GM23338 (cell line): Measurements from ENCODE around the gene COG7. TPM values are rescaled to one million over a fixed set of nuclear protein-coding genes. Genes with fewer than 3 reads are reported as not detected.

Source experiments
- ATAC-seq: fragments of 200-7000 bp; cut with Tn5 transposase; 3 replicates; pipeline ENCODE4 v1.9.1; 2020
- DNase-seq: peaks from one replicate; pipeline ENCODE4 v3.0.0-alpha.2; 2015; ENCODE audit warnings: low spot score
- H2AFZ ChIP-seq: fragments of 200-600 bp; sonication (generic); 2 replicates; pipeline ENCODE4 v1.8.0; 2016; ENCODE audit warnings: antibody characterized with exemption, mild to moderate bottlenecking, moderate library complexity
- H3F3A ChIP-seq: fragments of 200-600 bp; sonication (generic); replicated peaks from 2 replicates; pipeline ENCODE4 v1.8.0; 2017; ENCODE audit warnings: antibody characterized with exemption, mixed run types, low read depth
- H3K27ac ChIP-seq: fragments of 200-600 bp; sonication (generic); 2 replicates; pipeline ENCODE4 v1.6.1; 2016; ENCODE audit warnings: low read depth
- H3K27me3 ChIP-seq: fragments of 200-600 bp; sonication (generic); 2 replicates; pipeline ENCODE4 v1.8.0; 2016; ENCODE audit warnings: mild to moderate bottlenecking, mixed run types, moderate library complexity; ENCODE audit not compliant: insufficient read depth
- H3K36me3 ChIP-seq: fragments of 200-600 bp; sonication (generic); 2 replicates; pipeline ENCODE4 v1.8.0; 2016; ENCODE audit warnings: mild to moderate bottlenecking; ENCODE audit not compliant: insufficient read depth
- H3K4me1 ChIP-seq: fragments of 200-600 bp; sonication (generic); 2 replicates; pipeline ENCODE4 v1.8.0; 2016; ENCODE audit warnings: mild to moderate bottlenecking, moderate library complexity; ENCODE audit not compliant: insufficient read depth
- H3K4me2 ChIP-seq: fragments of 200-600 bp; sonication (generic); 2 replicates; pipeline ENCODE4 v1.7.1; 2017; ENCODE audit warnings: mixed run types
- H3K4me3 ChIP-seq: fragments of 200-600 bp; sonication (generic); 2 replicates; pipeline ENCODE4 v1.6.1; 2016; ENCODE audit warnings: mixed run types
- H3K79me2 ChIP-seq: fragments of 200-600 bp; sonication (generic); replicated peaks from 2 replicates; pipeline ENCODE4 v1.8.0; 2017; ENCODE audit warnings: mild to moderate bottlenecking; ENCODE audit not compliant: insufficient read depth
- H3K9me2 ChIP-seq: fragments of 200-600 bp; sonication (generic); 2 replicates; pipeline ENCODE4 v1.8.0; 2017; ENCODE audit not compliant: insufficient read depth
- H4K20me1 ChIP-seq: fragments of 200-600 bp; sonication (generic); replicated peaks from 2 replicates; pipeline ENCODE4 v1.8.0; 2017; ENCODE audit warnings: mild to moderate bottlenecking; ENCODE audit not compliant: insufficient read depth
- H3K27ac Mint-ChIP-seq: 2 replicates; pipeline ENCODE4 v1.8.0; 2020; ENCODE audit warnings: inconsistent platforms, mild to moderate bottlenecking, moderate library complexity, mixed read lengths
- H3K27me3 Mint-ChIP-seq: 3 replicates; pipeline ENCODE4 v1.8.0; 2022; ENCODE audit warnings: low read depth, mild to moderate bottlenecking, moderate library complexity, mixed read lengths, inconsistent platforms; ENCODE audit not compliant: insufficient read depth, poor library complexity
- H3K36me3 Mint-ChIP-seq: 3 replicates; pipeline ENCODE4 v1.8.0; 2021; ENCODE audit warnings: low read depth, mild to moderate bottlenecking, inconsistent platforms, moderate library complexity, mixed read lengths
- H3K4me1 Mint-ChIP-seq: 3 replicates; pipeline ENCODE4 v1.8.0; 2020; ENCODE audit warnings: mild to moderate bottlenecking, inconsistent platforms, mixed read lengths
- H3K4me3 Mint-ChIP-seq: 3 replicates; pipeline ENCODE4 v1.8.0; 2021; ENCODE audit warnings: moderate library complexity, mild to moderate bottlenecking, inconsistent platforms, mixed read lengths
- H3K9me3 Mint-ChIP-seq: 3 replicates; pipeline ENCODE4 v1.8.0; 2020; ENCODE audit warnings: moderate library complexity, mild to moderate bottlenecking, inconsistent platforms, mixed read lengths
- CREB1 ChIP-seq: fragments of 250-450 bp; sonication (Bioruptor Pico); IDR thresholded peaks from 2 replicates; pipeline ENCODE4 v1.5.0; 2020; ENCODE audit warnings: low read depth, mild to moderate bottlenecking, moderate library complexity
- EZH2 ChIP-seq: fragments of 200-600 bp; sonication (generic); IDR thresholded peaks from one replicate; pipeline ENCODE4 v1.8.0; 2017; ENCODE audit warnings: antibody characterized with exemption, mild to moderate bottlenecking, low read depth; ENCODE audit not compliant: unreplicated experiment
- EZH2phosphoT487 ChIP-seq: fragments of 200-600 bp; sonication (generic); IDR thresholded peaks from one replicate; pipeline ENCODE4 v1.8.1; 2018; ENCODE audit warnings: antibody characterized with exemption; ENCODE audit not compliant: unreplicated experiment
- JUNB ChIP-seq: IDR thresholded peaks from one replicate; pipeline ENCODE4 v1.6.1; 2016; ENCODE audit warnings: antibody characterized with exemption; ENCODE audit not compliant: unreplicated experiment
- NANOG ChIP-seq: IDR thresholded peaks from 2 replicates; pipeline ENCODE4 v1.6.1; 2016; ENCODE audit warnings: antibody characterized with exemption, borderline replicate concordance
- POLR2AphosphoS5 ChIP-seq: IDR thresholded peaks from 2 replicates; pipeline ENCODE4 v1.6.1; 2016; ENCODE audit warnings: antibody characterized with exemption, low read depth
- STAT1 ChIP-seq: IDR thresholded peaks from one replicate; pipeline ENCODE4 v1.6.1; 2016; ENCODE audit warnings: antibody characterized with exemption; ENCODE audit not compliant: unreplicated experiment
- ZNF114 ChIP-seq: fragments of 250-450 bp; sonication (Bioruptor Pico); IDR thresholded peaks from 2 replicates; pipeline ENCODE4 v1.5.0; 2020; ENCODE audit warnings: mild to moderate bottlenecking, moderate library complexity
- ZNF331 ChIP-seq: fragments of 250-450 bp; sonication (Bioruptor Pico); IDR thresholded peaks from 2 replicates; pipeline ENCODE4 v1.5.0; 2020; ENCODE audit warnings: low read depth, mild to moderate bottlenecking, moderate library complexity
- polyA plus RNA-seq: library from polyadenylated mRNA; unstranded; fragments of >200 nt; fragmentation: Nextera tagmentation; extraction: Ambion mirVana; gene quantifications from 2 replicates; pipeline ENCODE4 v1.2.1, GENCODE V29; 2016
- total RNA-seq: library from RNA; depleted of rRNA; stranded (reverse); fragments of >200 nt; shearing (Covaris generic); gene quantifications from 2 replicates; pipeline ENCODE4 v1.2.3, GENCODE V29; 2014
- TF ChIP-seq, protein P1 (sequence below): IDR thresholded peaks from 2 replicates; pipeline ENCODE4 v1.6.1; 2016; ENCODE audit warnings: antibody characterized with exemption
- TF ChIP-seq, protein P2 (sequence below): fragments of 250-450 bp; sonication (Bioruptor Pico); IDR thresholded peaks from 2 replicates; pipeline ENCODE4 v1.5.0; 2020; ENCODE audit warnings: mild to moderate bottlenecking, moderate library complexity
- TF ChIP-seq, protein P3 (sequence below), 2 experiments: fragments of 200-600 bp in 1 of 2; sonication (generic) in 1 of 2; conservative IDR thresholded peaks; 2 replicates each; pipeline versions ENCODE4 v1.5.1 to v1.6.1; 2016 to 2017; ENCODE audit warnings: antibody characterized with exemption in 2 of 2, low read depth in 2 of 2, mild to moderate bottlenecking in 2 of 2, moderate library complexity in 1 of 2
- TF ChIP-seq, protein P4 (sequence below): IDR thresholded peaks from one replicate; pipeline ENCODE4 v1.6.1; 2018; ENCODE audit warnings: antibody characterized with exemption; ENCODE audit not compliant: unreplicated experiment

COG7 gene
- total and polyA plus RNA-seq, 2 experiments from 2014 or later = 9.2 to 20.0 TPM

- Histone ChIP-seq H2AFZ (no peak overlapping the region), H3K4me3 (no peak overlapping the region), H3K36me3 (no peaks in the 10 kb centered on the region), H3K4me1 (peaks cover 33% of the 10 kb centered on the region), H3K79me2 (no peaks in the 10 kb centered on the region), H3F3A (peaks cover 7% of the 10 kb centered on the region; the same call in 1 of the 2 replicates), H3K27ac (no peak overlapping the region), H4K20me1 (no peaks in the 10 kb centered on the region), H3K9me2 (no peaks in the 10 kb centered on the region), H3K27me3 (no peaks in the 10 kb centered on the region), H3K4me2 (no peak overlapping the region)
- Mint-ChIP-seq H3K9me3 (no peaks in the 10 kb centered on the region), H3K4me1 (peaks cover 31% of the 10 kb centered on the region), H3K36me3 (peaks cover 23% of the 10 kb centered on the region), H3K4me3 (no peak overlapping the region), H3K27me3 (peaks cover 2% of the 10 kb centered on the region), H3K27ac (no peak overlapping the region)
- ATAC-seq (no peak), DNase-seq (no peak)
- TF ChIP-seq, protein P1, sequence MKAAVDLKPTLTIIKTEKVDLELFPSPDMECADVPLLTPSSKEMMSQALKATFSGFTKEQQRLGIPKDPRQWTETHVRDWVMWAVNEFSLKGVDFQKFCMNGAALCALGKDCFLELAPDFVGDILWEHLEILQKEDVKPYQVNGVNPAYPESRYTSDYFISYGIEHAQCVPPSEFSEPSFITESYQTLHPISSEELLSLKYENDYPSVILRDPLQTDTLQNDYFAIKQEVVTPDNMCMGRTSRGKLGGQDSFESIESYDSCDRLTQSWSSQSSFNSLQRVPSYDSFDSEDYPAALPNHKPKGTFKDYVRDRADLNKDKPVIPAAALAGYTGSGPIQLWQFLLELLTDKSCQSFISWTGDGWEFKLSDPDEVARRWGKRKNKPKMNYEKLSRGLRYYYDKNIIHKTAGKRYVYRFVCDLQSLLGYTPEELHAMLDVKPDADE = no peak
- TF ChIP-seq EZH2phosphoT487 (no peak), CREB1 (CRISPR knock-in tag) (no peak), ZNF114 (CRISPR knock-in tag) (no peak), NANOG (no peak), STAT1 (no peak), POLR2AphosphoS5 (no peak), ZNF331 (CRISPR knock-in tag) (no peak), JUNB (no peak), EZH2 (no peak)
- TF ChIP-seq, protein P2, sequence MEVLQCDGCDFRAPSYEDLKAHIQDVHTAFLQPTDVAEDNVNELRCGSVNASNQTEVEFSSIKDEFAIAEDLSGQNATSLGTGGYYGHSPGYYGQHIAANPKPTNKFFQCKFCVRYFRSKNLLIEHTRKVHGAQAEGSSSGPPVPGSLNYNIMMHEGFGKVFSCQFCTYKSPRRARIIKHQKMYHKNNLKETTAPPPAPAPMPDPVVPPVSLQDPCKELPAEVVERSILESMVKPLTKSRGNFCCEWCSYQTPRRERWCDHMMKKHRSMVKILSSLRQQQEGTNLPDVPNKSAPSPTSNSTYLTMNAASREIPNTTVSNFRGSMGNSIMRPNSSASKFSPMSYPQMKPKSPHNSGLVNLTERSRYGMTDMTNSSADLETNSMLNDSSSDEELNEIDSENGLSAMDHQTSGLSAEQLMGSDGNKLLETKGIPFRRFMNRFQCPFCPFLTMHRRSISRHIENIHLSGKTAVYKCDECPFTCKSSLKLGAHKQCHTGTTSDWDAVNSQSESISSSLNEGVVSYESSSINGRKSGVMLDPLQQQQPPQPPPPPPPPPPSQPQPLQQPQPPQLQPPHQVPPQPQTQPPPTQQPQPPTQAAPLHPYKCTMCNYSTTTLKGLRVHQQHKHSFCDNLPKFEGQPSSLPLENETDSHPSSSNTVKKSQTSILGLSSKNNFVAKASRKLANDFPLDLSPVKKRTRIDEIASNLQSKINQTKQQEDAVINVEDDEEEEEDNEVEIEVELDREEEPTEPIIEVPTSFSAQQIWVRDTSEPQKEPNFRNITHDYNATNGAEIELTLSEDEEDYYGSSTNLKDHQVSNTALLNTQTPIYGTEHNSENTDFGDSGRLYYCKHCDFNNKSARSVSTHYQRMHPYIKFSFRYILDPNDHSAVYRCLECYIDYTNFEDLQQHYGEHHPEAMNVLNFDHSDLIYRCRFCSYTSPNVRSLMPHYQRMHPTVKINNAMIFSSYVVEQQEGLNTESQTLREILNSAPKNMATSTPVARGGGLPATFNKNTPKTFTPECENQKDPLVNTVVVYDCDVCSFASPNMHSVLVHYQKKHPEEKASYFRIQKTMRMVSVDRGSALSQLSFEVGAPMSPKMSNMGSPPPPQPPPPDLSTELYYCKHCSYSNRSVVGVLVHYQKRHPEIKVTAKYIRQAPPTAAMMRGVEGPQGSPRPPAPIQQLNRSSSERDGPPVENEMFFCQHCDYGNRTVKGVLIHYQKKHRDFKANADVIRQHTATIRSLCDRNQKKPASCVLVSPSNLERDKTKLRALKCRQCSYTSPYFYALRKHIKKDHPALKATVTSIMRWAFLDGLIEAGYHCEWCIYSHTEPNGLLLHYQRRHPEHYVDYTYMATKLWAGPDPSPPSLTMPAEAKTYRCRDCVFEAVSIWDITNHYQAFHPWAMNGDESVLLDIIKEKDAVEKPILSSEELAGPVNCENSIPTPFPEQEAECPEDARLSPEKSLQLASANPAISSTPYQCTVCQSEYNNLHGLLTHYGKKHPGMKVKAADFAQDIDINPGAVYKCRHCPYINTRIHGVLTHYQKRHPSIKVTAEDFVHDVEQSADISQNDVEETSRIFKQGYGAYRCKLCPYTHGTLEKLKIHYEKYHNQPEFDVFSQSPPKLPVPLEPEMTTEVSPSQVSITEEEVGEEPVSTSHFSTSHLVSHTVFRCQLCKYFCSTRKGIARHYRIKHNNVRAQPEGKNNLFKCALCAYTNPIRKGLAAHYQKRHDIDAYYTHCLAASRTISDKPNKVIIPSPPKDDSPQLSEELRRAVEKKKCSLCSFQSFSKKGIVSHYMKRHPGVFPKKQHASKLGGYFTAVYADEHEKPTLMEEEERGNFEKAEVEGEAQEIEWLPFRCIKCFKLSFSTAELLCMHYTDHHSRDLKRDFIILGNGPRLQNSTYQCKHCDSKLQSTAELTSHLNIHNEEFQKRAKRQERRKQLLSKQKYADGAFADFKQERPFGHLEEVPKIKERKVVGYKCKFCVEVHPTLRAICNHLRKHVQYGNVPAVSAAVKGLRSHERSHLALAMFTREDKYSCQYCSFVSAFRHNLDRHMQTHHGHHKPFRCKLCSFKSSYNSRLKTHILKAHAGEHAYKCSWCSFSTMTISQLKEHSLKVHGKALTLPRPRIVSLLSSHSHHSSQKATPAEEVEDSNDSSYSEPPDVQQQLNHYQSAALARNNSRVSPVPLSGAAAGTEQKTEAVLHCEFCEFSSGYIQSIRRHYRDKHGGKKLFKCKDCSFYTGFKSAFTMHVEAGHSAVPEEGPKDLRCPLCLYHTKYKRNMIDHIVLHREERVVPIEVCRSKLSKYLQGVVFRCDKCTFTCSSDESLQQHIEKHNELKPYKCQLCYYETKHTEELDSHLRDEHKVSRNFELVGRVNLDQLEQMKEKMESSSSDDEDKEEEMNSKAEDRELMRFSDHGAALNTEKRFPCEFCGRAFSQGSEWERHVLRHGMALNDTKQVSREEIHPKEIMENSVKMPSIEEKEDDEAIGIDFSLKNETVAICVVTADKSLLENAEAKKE (CRISPR knock-in tag) = no peak
- TF ChIP-seq, protein P3, sequence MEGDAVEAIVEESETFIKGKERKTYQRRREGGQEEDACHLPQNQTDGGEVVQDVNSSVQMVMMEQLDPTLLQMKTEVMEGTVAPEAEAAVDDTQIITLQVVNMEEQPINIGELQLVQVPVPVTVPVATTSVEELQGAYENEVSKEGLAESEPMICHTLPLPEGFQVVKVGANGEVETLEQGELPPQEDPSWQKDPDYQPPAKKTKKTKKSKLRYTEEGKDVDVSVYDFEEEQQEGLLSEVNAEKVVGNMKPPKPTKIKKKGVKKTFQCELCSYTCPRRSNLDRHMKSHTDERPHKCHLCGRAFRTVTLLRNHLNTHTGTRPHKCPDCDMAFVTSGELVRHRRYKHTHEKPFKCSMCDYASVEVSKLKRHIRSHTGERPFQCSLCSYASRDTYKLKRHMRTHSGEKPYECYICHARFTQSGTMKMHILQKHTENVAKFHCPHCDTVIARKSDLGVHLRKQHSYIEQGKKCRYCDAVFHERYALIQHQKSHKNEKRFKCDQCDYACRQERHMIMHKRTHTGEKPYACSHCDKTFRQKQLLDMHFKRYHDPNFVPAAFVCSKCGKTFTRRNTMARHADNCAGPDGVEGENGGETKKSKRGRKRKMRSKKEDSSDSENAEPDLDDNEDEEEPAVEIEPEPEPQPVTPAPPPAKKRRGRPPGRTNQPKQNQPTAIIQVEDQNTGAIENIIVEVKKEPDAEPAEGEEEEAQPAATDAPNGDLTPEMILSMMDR (conservative IDR thresholded peaks at IDR 0.05; ENCODE audit: low read depth in 2 of 2) = no peak
- TF ChIP-seq, protein P4, sequence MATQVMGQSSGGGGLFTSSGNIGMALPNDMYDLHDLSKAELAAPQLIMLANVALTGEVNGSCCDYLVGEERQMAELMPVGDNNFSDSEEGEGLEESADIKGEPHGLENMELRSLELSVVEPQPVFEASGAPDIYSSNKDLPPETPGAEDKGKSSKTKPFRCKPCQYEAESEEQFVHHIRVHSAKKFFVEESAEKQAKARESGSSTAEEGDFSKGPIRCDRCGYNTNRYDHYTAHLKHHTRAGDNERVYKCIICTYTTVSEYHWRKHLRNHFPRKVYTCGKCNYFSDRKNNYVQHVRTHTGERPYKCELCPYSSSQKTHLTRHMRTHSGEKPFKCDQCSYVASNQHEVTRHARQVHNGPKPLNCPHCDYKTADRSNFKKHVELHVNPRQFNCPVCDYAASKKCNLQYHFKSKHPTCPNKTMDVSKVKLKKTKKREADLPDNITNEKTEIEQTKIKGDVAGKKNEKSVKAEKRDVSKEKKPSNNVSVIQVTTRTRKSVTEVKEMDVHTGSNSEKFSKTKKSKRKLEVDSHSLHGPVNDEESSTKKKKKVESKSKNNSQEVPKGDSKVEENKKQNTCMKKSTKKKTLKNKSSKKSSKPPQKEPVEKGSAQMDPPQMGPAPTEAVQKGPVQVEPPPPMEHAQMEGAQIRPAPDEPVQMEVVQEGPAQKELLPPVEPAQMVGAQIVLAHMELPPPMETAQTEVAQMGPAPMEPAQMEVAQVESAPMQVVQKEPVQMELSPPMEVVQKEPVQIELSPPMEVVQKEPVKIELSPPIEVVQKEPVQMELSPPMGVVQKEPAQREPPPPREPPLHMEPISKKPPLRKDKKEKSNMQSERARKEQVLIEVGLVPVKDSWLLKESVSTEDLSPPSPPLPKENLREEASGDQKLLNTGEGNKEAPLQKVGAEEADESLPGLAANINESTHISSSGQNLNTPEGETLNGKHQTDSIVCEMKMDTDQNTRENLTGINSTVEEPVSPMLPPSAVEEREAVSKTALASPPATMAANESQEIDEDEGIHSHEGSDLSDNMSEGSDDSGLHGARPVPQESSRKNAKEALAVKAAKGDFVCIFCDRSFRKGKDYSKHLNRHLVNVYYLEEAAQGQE = no peak
Measured at GRCh38 chr16:23397464-23397863, 55.5 kb downstream of the COG7 start.
